Activated CD4-positive, alpha-beta T cell treated with anti-CD3 and anti-CD28 coated beads, Interleukin-2, amount 10 ng/mL, durations not matched to agents 24 days and 14 days (primary cell): ENCODE results near the gene GBP6. TPM values are rescaled to one million over a fixed set of nuclear protein-coding genes. Genes with fewer than 3 reads are reported as not detected.
"Not testable (repeated sequence)": the region's sequence is repeated elsewhere in the genome, so short reads cannot be mapped to it uniquely, and the experiment has no call there.

Experiments
- DNase-seq: peaks from one replicate; pipeline ENCODE4 v3.0.0; 2022
- H3K27ac Mint-ChIP-seq: one replicate; pipeline ENCODE4 v1.8.0; 2022; ENCODE audit warnings: mild to moderate bottlenecking, mixed read lengths
- H3K27me3 Mint-ChIP-seq: one replicate; pipeline ENCODE4 v1.8.0; 2022; ENCODE audit warnings: mixed read lengths
- H3K36me3 Mint-ChIP-seq: one replicate; pipeline ENCODE4 v1.8.0; 2022; ENCODE audit warnings: low read depth, mild to moderate bottlenecking, mixed read lengths
- H3K4me1 Mint-ChIP-seq: one replicate; pipeline ENCODE4 v1.8.0; 2021; ENCODE audit warnings: mixed read lengths
- H3K4me3 Mint-ChIP-seq: one replicate; pipeline ENCODE4 v1.8.0; 2022; ENCODE audit warnings: mild to moderate bottlenecking, moderate library complexity, mixed read lengths
- H3K9me3 Mint-ChIP-seq: one replicate; pipeline ENCODE4 v1.8.0; 2021; ENCODE audit warnings: mixed read lengths
- intact Hi-C: fragments of 100-400 bp; cut with micrococcal nuclease; formaldehyde crosslinking; loops from one replicate; pipeline ENCODE4 v1.15.1; 2023
- total RNA-seq: library from RNA; stranded (reverse); gene quantifications from 2 replicates; pipeline ENCODE4 v1.2.3, GENCODE V29; 2022

Gene GBP6
- total RNA-seq, 1 donor from 2014 or later = 0.40 TPM

GRCh38 chr1:89355056-89355455 lies 8.8 kb upstream of the GBP6 start:
- Mint-ChIP-seq H3K36me3 (peaks cover 5% of the 10 kb centered on the region), H3K4me3 (no peak overlapping the region), H3K9me3 (no peaks in the 10 kb centered on the region), H3K4me1 (peaks cover 47% of the 10 kb centered on the region), H3K27ac (no peak overlapping the region), H3K27me3 (peaks cover 2% of the 10 kb centered on the region)
- no peak for DNase-seq
- intact Hi-C loops = loop anchor here (5.0 kb wide), 1 partner anchor 68 kb away; no protein-coding TSS in a partner anchor

GRCh38 chr1:89356658-89357400 lies 7.0 kb upstream of the GBP6 start:
- Mint-ChIP-seq H3K4me3 (peak overlapping the region; percentile 71), H3K36me3 (peaks cover 5% of the 10 kb centered on the region), H3K4me1 (peaks cover 49% of the 10 kb centered on the region), H3K9me3 (no peaks in the 10 kb centered on the region), H3K27ac (peak overlapping the region; percentile 76), H3K27me3 (peaks cover 7% of the 10 kb centered on the region)
- peak; percentile 69 for DNase-seq
- intact Hi-C loops = loop anchor here (1.0 to 5.0 kb wide), 3 partner anchors 70 to 359 kb away; no protein-coding TSS in a partner anchor

GRCh38 chr1:89358287-89358893 lies 5.5 kb upstream of the GBP6 start:
- Mint-ChIP-seq H3K4me3 (peak overlapping the region; percentile 71), H3K36me3 (peaks cover 3% of the 10 kb centered on the region), H3K27ac (peak overlapping the region; percentile 63), H3K4me1 (peaks cover 58% of the 10 kb centered on the region), H3K27me3 (peaks cover 7% of the 10 kb centered on the region), H3K9me3 (no peaks in the 10 kb centered on the region)
- intact Hi-C loops = loop anchor here (1.0 to 5.0 kb wide), 5 partner anchors 71 to 273 kb away; partner anchors contain the start of gene GBP2
- DNase-seq = peak; percentile 95

- H3K36me3 Mint-ChIP-seq = peaks cover under 1% of the 10 kb centered on the region
- H3K4me3 Mint-ChIP-seq = no peak overlapping the region
- peaks cover 55% of the 10 kb centered on the region for H3K4me1 Mint-ChIP-seq
- intact Hi-C loops = no loop called here
- no peaks in the 10 kb centered on the region for H3K9me3 Mint-ChIP-seq
- peaks cover 7% of the 10 kb centered on the region for H3K27me3 Mint-ChIP-seq
- H3K27ac Mint-ChIP-seq = no peak overlapping the region
- no peak for DNase-seq
Observed at GRCh38 chr1:89360716-89361115, 3.1 kb upstream of the GBP6 start.

GRCh38 chr1:89361681-89362080 lies 2.2 kb upstream of the GBP6 start:
- H3K4me3 Mint-ChIP-seq = no peak overlapping the region
- H3K27me3 Mint-ChIP-seq = peaks cover 9% of the 10 kb centered on the region
- no peak for DNase-seq
- intact Hi-C loops = loop anchor here (2.0 kb wide), 3 partner anchors 21 to 89 kb away; no protein-coding TSS in a partner anchor
- H3K36me3 Mint-ChIP-seq = no peaks in the 10 kb centered on the region
- H3K9me3 Mint-ChIP-seq = no peaks in the 10 kb centered on the region
- H3K4me1 Mint-ChIP-seq = peaks cover 50% of the 10 kb centered on the region
- H3K27ac Mint-ChIP-seq = no peak overlapping the region

- peak; percentile 75 for DNase-seq
Observed at GRCh38 chr1:89363196-89363595, 663 bp upstream of the GBP6 start.

GRCh38 chr1:89364954-89365550 lies 1.2 kb downstream of the GBP6 start:
- DNase-seq = no peak
- peaks cover 23% of the 10 kb centered on the region for H3K4me1 Mint-ChIP-seq
- no peak overlapping the region for H3K27ac Mint-ChIP-seq
- intact Hi-C loops = no loop called here
- H3K9me3 Mint-ChIP-seq = peaks cover 9% of the 10 kb centered on the region
- H3K4me3 Mint-ChIP-seq = no peak overlapping the region
- peaks cover 9% of the 10 kb centered on the region for H3K27me3 Mint-ChIP-seq
- H3K36me3 Mint-ChIP-seq = peaks cover 6% of the 10 kb centered on the region

More at GRCh38 chr1:89363196-89363595, 663 bp upstream of the GBP6 start:
- H3K4me1 Mint-ChIP-seq = peaks cover 34% of the 10 kb centered on the region
- H3K36me3 Mint-ChIP-seq = no peaks in the 10 kb centered on the region
- peak overlapping the region; percentile 73 for H3K27ac Mint-ChIP-seq
- H3K27me3 Mint-ChIP-seq = peaks cover 12% of the 10 kb centered on the region
- H3K9me3 Mint-ChIP-seq = no peaks in the 10 kb centered on the region
- H3K4me3 Mint-ChIP-seq = peak overlapping the region; percentile 61
- intact Hi-C loops = loop anchor here (1.0 to 2.0 kb wide), 4 partner anchors 20 to 237 kb away; partner anchors contain the start of gene GBP2

GRCh38 chr1:89367221-89367620 lies 3.4 kb downstream of the GBP6 start:
- Mint-ChIP-seq H3K4me3 (no peak overlapping the region), H3K4me1 (peaks cover 18% of the 10 kb centered on the region), H3K27me3 (peaks cover 5% of the 10 kb centered on the region), H3K27ac (no peak overlapping the region), H3K36me3 (peaks cover 9% of the 10 kb centered on the region), H3K9me3 (peaks cover 13% of the 10 kb centered on the region)
- DNase-seq = no peak
- intact Hi-C loops = no loop called here

GRCh38 chr1:89369331-89369730 lies 5.5 kb downstream of the GBP6 start:
- intact Hi-C loops = no loop called here
- Mint-ChIP-seq H3K9me3 (peaks cover 22% of the 10 kb centered on the region), H3K4me3 (no peak overlapping the region), H3K27ac (no peak overlapping the region), H3K36me3 (peaks cover 9% of the 10 kb centered on the region), H3K27me3 (peaks cover 5% of the 10 kb centered on the region), H3K4me1 (peaks cover under 1% of the 10 kb centered on the region)
- DNase-seq = no peak

GRCh38 chr1:89373810-89374209 lies 10.0 kb downstream of the GBP6 start:
- H3K4me1 Mint-ChIP-seq, intact Hi-C loops, H3K4me3 Mint-ChIP-seq, DNase-seq, H3K27ac Mint-ChIP-seq: not testable (repeated sequence)
- Mint-ChIP-seq H3K36me3 (peaks cover 12% of the 10 kb centered on the region), H3K27me3 (peaks cover 11% of the 10 kb centered on the region), H3K9me3 (peaks cover 26% of the 10 kb centered on the region)

GRCh38 chr1:89378001-89378400 lies 14.1 kb downstream of the GBP6 start:
- DNase-seq = no peak
- H3K36me3 Mint-ChIP-seq = peaks cover 6% of the 10 kb centered on the region
- peaks cover 11% of the 10 kb centered on the region for H3K27me3 Mint-ChIP-seq
- no peak overlapping the region for H3K27ac Mint-ChIP-seq
- intact Hi-C loops = no loop called here
- no peak overlapping the region for H3K4me3 Mint-ChIP-seq
- H3K4me1 Mint-ChIP-seq = peaks cover 8% of the 10 kb centered on the region
- H3K9me3 Mint-ChIP-seq = peaks cover 11% of the 10 kb centered on the region

- Mint-ChIP-seq H3K36me3 (peaks cover 4% of the 10 kb centered on the region), H3K27ac (no peak overlapping the region), H3K27me3 (peaks cover 8% of the 10 kb centered on the region), H3K9me3 (peaks cover 2% of the 10 kb centered on the region), H3K4me1 (peaks cover 8% of the 10 kb centered on the region), H3K4me3 (no peak overlapping the region)
- DNase-seq = no peak
- intact Hi-C loops = loop anchor here (2.0 kb wide), 1 partner anchor 19 kb away; no protein-coding TSS in a partner anchor
Observed at GRCh38 chr1:89381618-89382017, 17.8 kb downstream of the GBP6 start.

- Mint-ChIP-seq H3K27ac (no peak overlapping the region), H3K4me1 (peaks cover 8% of the 10 kb centered on the region), H3K36me3 (peaks cover 6% of the 10 kb centered on the region), H3K4me3 (no peak overlapping the region), H3K27me3 (peaks cover 4% of the 10 kb centered on the region), H3K9me3 (peaks cover 5% of the 10 kb centered on the region)
- intact Hi-C loops = loop anchor here (2.0 kb wide), 1 partner anchor 20 kb away; no protein-coding TSS in a partner anchor
- no peak for DNase-seq
Observed at GRCh38 chr1:89382479-89382878, 18.6 kb downstream of the GBP6 start.

- DNase-seq = no peak
- H3K27me3 Mint-ChIP-seq = peaks cover 4% of the 10 kb centered on the region
- intact Hi-C loops = loop anchor here (2.0 kb wide), 1 partner anchor 20 kb away; no protein-coding TSS in a partner anchor
- peaks cover 5% of the 10 kb centered on the region for H3K9me3 Mint-ChIP-seq
- peaks cover 9% of the 10 kb centered on the region for H3K36me3 Mint-ChIP-seq
- H3K27ac Mint-ChIP-seq = no peak overlapping the region
- H3K4me3 Mint-ChIP-seq = no peak overlapping the region
- H3K4me1 Mint-ChIP-seq = peaks cover 6% of the 10 kb centered on the region
Observed at GRCh38 chr1:89383185-89383584, 19.3 kb downstream of the GBP6 start.
